ENCODE data around the gene MRPS25. TPM values are rescaled to one million over a fixed set of nuclear protein-coding genes. Genes with fewer than 3 reads are reported as not detected.

The MRPS25 gene
- total and polyA plus RNA-seq, 2 experiments from 2014 or later = 47.9 to 75.0 TPM

GRCh38 chr3:15053541-15053940 lies 11.6 kb downstream of the MRPS25 start:
- Mint-ChIP-seq H3K36me3 (ENCODE audit: low read depth) (peaks cover 66% of the 10 kb centered on the region), H3K27me3 (ENCODE audit: insufficient read depth, low read depth, poor library complexity) (peaks cover 2% of the 10 kb centered on the region), H3K27ac (no peak overlapping the region), H3K4me3 (no peak overlapping the region), H3K4me1 (peaks cover 18% of the 10 kb centered on the region), H3K9me3 (no peaks in the 10 kb centered on the region; the same call in 2 of the 3 replicates)
- Histone ChIP-seq H4K20me1 (replicated peaks; ENCODE audit: insufficient read depth) (peaks cover 47% of the 10 kb centered on the region), H3K9me2 (ENCODE audit: insufficient read depth) (no peaks in the 10 kb centered on the region), H3K4me1 (ENCODE audit: insufficient read depth) (no peaks in the 10 kb centered on the region), H3F3A (replicated peaks; ENCODE audit: low read depth) (peaks cover 13% of the 10 kb centered on the region; the same call in 1 of the 2 replicates), H3K36me3 (ENCODE audit: insufficient read depth) (peaks cover 41% of the 10 kb centered on the region), H3K4me3 (no peak overlapping the region), H3K27ac (ENCODE audit: low read depth) (no peak overlapping the region), H3K4me2 (no peak overlapping the region), H3K79me2 (replicated peaks; ENCODE audit: insufficient read depth) (peaks cover 77% of the 10 kb centered on the region), H3K27me3 (ENCODE audit: insufficient read depth) (no peaks in the 10 kb centered on the region), H2AFZ (no peak overlapping the region)
- ATAC-seq (no peak), DNase-seq (ENCODE audit: low spot score) (no peak)
- TF ChIP-seq CREB1 (CRISPR knock-in tag; IDR thresholded peaks at IDR 0.05; ENCODE audit: low read depth) (no peak), ZNF462 (CRISPR knock-in tag; IDR thresholded peaks at IDR 0.05) (no peak), STAT1 (IDR thresholded peaks at IDR 0.05; ENCODE audit: unreplicated experiment) (no peak), REST (IDR thresholded peaks at IDR 0.05; ENCODE audit: unreplicated experiment) (no peak), JUNB (IDR thresholded peaks at IDR 0.05; ENCODE audit: unreplicated experiment) (no peak), NANOG (IDR thresholded peaks at IDR 0.05; ENCODE audit: borderline replicate concordance) (no peak), POLR2AphosphoS5 (IDR thresholded peaks at IDR 0.05; ENCODE audit: low read depth) (no peak), CTCF (conservative IDR thresholded peaks at IDR 0.05; ENCODE audit: low read depth in 2 of 2) (no peak), EZH2 (IDR thresholded peaks at IDR 0.05; ENCODE audit: low read depth, unreplicated experiment) (no peak), ZNF114 (CRISPR knock-in tag; IDR thresholded peaks at IDR 0.05) (no peak), ETS1 (IDR thresholded peaks at IDR 0.05) (no peak), ZNF331 (CRISPR knock-in tag; IDR thresholded peaks at IDR 0.05; ENCODE audit: low read depth) (no peak), EZH2phosphoT487 (IDR thresholded peaks at IDR 0.05; ENCODE audit: unreplicated experiment) (no peak)

All from GM23338 (cell line).